Parathyroid adenoma (tissue), 2 donors: ENCODE results near the gene CACNA1C.

ENCODE experiments used
- H2AFZ ChIP-seq: fragments of 300-600 bp; sonication (generic); one replicate; pipeline ENCODE4 v1.7.0; 2017; ENCODE audit warnings: antibody characterized with exemption, mild to moderate bottlenecking
- H3K27ac ChIP-seq: fragments of 300-600 bp; sonication (generic); one replicate; pipeline ENCODE4 v1.7.0; 2017
- H3K27me3 ChIP-seq: fragments of 300-600 bp; sonication (generic); one replicate; pipeline ENCODE4 v1.7.0; 2017; ENCODE audit warnings: low read length; ENCODE audit not compliant: control insufficient read depth, insufficient read depth
- H3K36me3 ChIP-seq: fragments of 300-600 bp; sonication (generic); one replicate; pipeline ENCODE4 v1.7.0; 2017; ENCODE audit warnings: low read length; ENCODE audit not compliant: control insufficient read depth, insufficient read depth
- H3K4me1 ChIP-seq: fragments of 300-600 bp; sonication (generic); one replicate; pipeline ENCODE4 v1.7.0; 2017; ENCODE audit warnings: control low read depth
- H3K4me2 ChIP-seq: fragments of 300-600 bp; sonication (generic); one replicate; pipeline ENCODE4 v1.7.0; 2017; ENCODE audit warnings: low read length
- H3K4me3 ChIP-seq: fragments of 300-600 bp; sonication (generic); one replicate; pipeline ENCODE4 v1.7.0; 2017; ENCODE audit warnings: low read depth, low read length
- H3K79me2 ChIP-seq: fragments of 300-600 bp; sonication (generic); one replicate; pipeline ENCODE4 v1.7.0; 2017; ENCODE audit warnings: control low read depth
- H3K9ac ChIP-seq: fragments of 300-600 bp; sonication (generic); one replicate; pipeline ENCODE4 v1.7.0; 2017; ENCODE audit warnings: mild to moderate bottlenecking
- H3K9me3 ChIP-seq: fragments of 300-600 bp; sonication (generic); one replicate; pipeline ENCODE4 v1.7.0; 2017; ENCODE audit warnings: low read length; ENCODE audit not compliant: control insufficient read depth
- CTCF ChIP-seq: fragments of 300-600 bp; sonication (generic); IDR thresholded peaks from one replicate; pipeline ENCODE4 v1.7.0; 2017; ENCODE audit warnings: antibody characterized with exemption, mild to moderate bottlenecking
- donor health status: primary hyperparathyroidism.

The CACNA1C gene

GRCh38 chr12:2668816-2669215 lies 616.0 kb downstream of the CACNA1C start:
- Histone ChIP-seq H3K27ac (no peak overlapping the region), H3K79me2 (no peaks in the 10 kb centered on the region), H3K9me3 (no peaks in the 10 kb centered on the region), H2AFZ (no peak overlapping the region), H3K36me3 (no peaks in the 10 kb centered on the region), H3K4me1 (no peaks in the 10 kb centered on the region), H3K4me3 (no peak overlapping the region), H3K4me2 (no peak overlapping the region), H3K27me3 (no peaks in the 10 kb centered on the region), H3K9ac (no peak overlapping the region)
- TF ChIP-seq CTCF: no peak

- H3K4me2 ChIP-seq: no peak overlapping the region
- no peaks in the 10 kb centered on the region for H3K36me3 ChIP-seq
- H3K9me3 ChIP-seq: no peaks in the 10 kb centered on the region
- no peak for TF ChIP-seq CTCF
- H3K79me2 ChIP-seq: no peaks in the 10 kb centered on the region
- H2AFZ ChIP-seq: no peak overlapping the region
- no peaks in the 10 kb centered on the region for H3K27me3 ChIP-seq
- no peak overlapping the region for H3K4me3 ChIP-seq
- no peaks in the 10 kb centered on the region for H3K4me1 ChIP-seq
- no peak overlapping the region for H3K9ac ChIP-seq
- no peak overlapping the region for H3K27ac ChIP-seq
These were observed 616.8 kb downstream of the CACNA1C start for GRCh38 chr12:2669560-2669959.

- H3K9me3 ChIP-seq: no peaks in the 10 kb centered on the region
- no peaks in the 10 kb centered on the region for H3K4me1 ChIP-seq
- H3K36me3 ChIP-seq: no peaks in the 10 kb centered on the region
- H3K4me2 ChIP-seq: no peak overlapping the region
- H3K9ac ChIP-seq: no peak overlapping the region
- H3K4me3 ChIP-seq: no peak overlapping the region
- no peak overlapping the region for H3K27ac ChIP-seq
- no peak overlapping the region for H2AFZ ChIP-seq
- no peaks in the 10 kb centered on the region for H3K27me3 ChIP-seq
- TF ChIP-seq CTCF: no peak
- H3K79me2 ChIP-seq: no peaks in the 10 kb centered on the region
These were observed 620.1 kb downstream of the CACNA1C start for GRCh38 chr12:2672863-2673262.

GRCh38 chr12:2673966-2674810 lies 621.4 kb downstream of the CACNA1C start:
- H3K36me3 ChIP-seq: no peaks in the 10 kb centered on the region

More at GRCh38 chr12:2673966-2674810, 621.4 kb downstream of the CACNA1C start:
- no peaks in the 10 kb centered on the region for H3K9me3 ChIP-seq
- no peaks in the 10 kb centered on the region for H3K27me3 ChIP-seq
- H3K4me3 ChIP-seq: no peak overlapping the region
- no peak overlapping the region for H3K4me2 ChIP-seq
- TF ChIP-seq CTCF: no peak
- no peak overlapping the region for H3K27ac ChIP-seq
- H2AFZ ChIP-seq: no peak overlapping the region
- H3K4me1 ChIP-seq: no peaks in the 10 kb centered on the region
- H3K79me2 ChIP-seq: no peaks in the 10 kb centered on the region
- no peak overlapping the region for H3K9ac ChIP-seq
